Right lobe of liver (tissue), 6 donors: ENCODE measurements around the gene CLCA1. TPM values are rescaled to one million over a fixed set of nuclear protein-coding genes. Genes with fewer than 3 reads are reported as not detected.

Experiments used
- ATAC-seq, 4 donors: fragments of 200-7000 bp; cut with Tn5 transposase; one replicate each; pipeline ENCODE4 v1.9.1; 2020; ENCODE audit warnings: mild to moderate bottlenecking in 4 of 4, moderate library complexity in 4 of 4
- DNase-seq, 3 donors: peaks; one replicate each; pipeline ENCODE4 v3.0.0-alpha.2; 2020
- H3K27ac ChIP-seq, 3 donors: fragments of 200-600 bp; one replicate each; pipeline ENCODE4 v1.8.0; 2022
- H3K27me3 ChIP-seq, 2 donors: fragments of 200-600 bp; one replicate each; pipeline ENCODE4 v1.8.0; 2022
- H3K36me3 ChIP-seq, 4 donors: fragments of 200-600 bp; sonication (generic) in 1 of 4; one replicate each; pipeline versions ENCODE4 v1.5.1 to v1.8.0; 2017 to 2022; ENCODE audit warnings: control low read depth in 1 of 4
- H3K4me1 ChIP-seq, 4 donors: fragments of 200-600 bp; sonication (generic) in 1 of 4; one replicate each; pipeline versions ENCODE4 v1.5.1 to v1.8.0; 2017 to 2022; ENCODE audit warnings: control low read depth in 1 of 4
- H3K4me3 ChIP-seq, 3 donors: fragments of 200-600 bp; one replicate each; pipeline ENCODE4 v1.8.0; 2022
- H3K9me3 ChIP-seq, 4 donors: fragments of 200-600 bp; sonication (generic) in 1 of 4; one replicate each; pipeline versions ENCODE4 v1.5.1 to v1.8.0; 2017 to 2022; ENCODE audit warnings: control low read depth in 1 of 4
- CTCF ChIP-seq, 4 donors: fragments of 200-600 bp in 3 of 4; fragments of 450-650 bp in 1 of 4; IDR thresholded peaks; one replicate each; pipeline versions ENCODE4 v1.5.1 to v1.8.0; 2016 to 2022; ENCODE audit warnings: antibody characterized with exemption in 4 of 4, mild to moderate bottlenecking in 2 of 4
- POLR2A ChIP-seq: fragments of 450-650 bp; IDR thresholded peaks from one replicate; pipeline ENCODE4 v1.6.1; 2017; ENCODE audit warnings: antibody characterized with exemption, mild to moderate bottlenecking
- WGBS: methylation state at CpG from one replicate; pipeline ENCODE4 v1.1.6; 2018; ENCODE audit warnings: low coverage, low lambda C conversion rate; ENCODE audit not compliant: insufficient coverage; ENCODE audit errors: missing lambda C conversion rate; 5-methylcytosine and 5-hydroxymethylcytosine counted together
- intact Hi-C, 2 donors: fragments of 100-400 bp; cut with DNase I; formaldehyde crosslinking; loops; one replicate each; pipeline versions ENCODE4 v1.11.2 to v1.14.1; 2022
- total RNA-seq, 6 experiments: library from RNA; depleted of rRNA in 2 of 6; stranded (reverse); fragments of >200 nt in 2 of 6; fragmentation: NEBNext Ultra II Directional in 3 of 6; extraction: Animal tissue kit (Norgen Biotek cat#: 25700) in 3 of 6; gene quantifications; one replicate each; pipeline versions ENCODE4 v1.1.0 to v1.2.4, GENCODE V29; 2016 to 2023
- donor health status: DM: no; HTN: yes; CAD: no.
- donor health status: DM: no; HTN: no; CAD: no.
- donor health status: DM: no; HTN: no; CAD: no.
- donor health status: DM: no; HTN: yes; CAD: no.
- donor health status: DM: no; HTN: yes; CAD: no.

Gene CLCA1
- total RNA-seq, 6 experiments from 2014 or later: not detected

- H3K4me3 ChIP-seq: no peak overlapping the region
- no peaks in the 10 kb centered on the region for H3K4me1 ChIP-seq
- no peaks in the 10 kb centered on the region for H3K9me3 ChIP-seq
- H3K27ac ChIP-seq: no peak overlapping the region
- intact Hi-C loops: no loop called here
- 39% methylated on average over 1 of the region's 1 CpG for WGBS
- TF ChIP-seq POLR2A (no peak), CTCF (IDR thresholded peaks at IDR 0.05) (no peak)
- ATAC-seq (no peak), DNase-seq (no peak)
- no peaks in the 10 kb centered on the region for H3K27me3 ChIP-seq
- H3K36me3 ChIP-seq: no peaks in the 10 kb centered on the region
These were observed 48.6 kb downstream of the CLCA1 start for GRCh38 chr1:86517336-86517735.

GRCh38 chr1:86520789-86521521, 52.2 kb downstream of the CLCA1 start:
- no peak overlapping the region for H3K27ac ChIP-seq

GRCh38 chr1:86521522-86521891, 52.8 kb downstream of the CLCA1 start:
- 32% methylated on average over 2 of the region's 2 CpGs for WGBS
- no peaks in the 10 kb centered on the region for H3K27me3 ChIP-seq
- no peaks in the 10 kb centered on the region for H3K4me1 ChIP-seq
- TF ChIP-seq CTCF (IDR thresholded peaks at IDR 0.05): no peak
- no peak for TF ChIP-seq POLR2A
- no peaks in the 10 kb centered on the region for H3K9me3 ChIP-seq
- no peak for ATAC-seq
- no peak overlapping the region for H3K27ac ChIP-seq
- no peak overlapping the region for H3K4me3 ChIP-seq
- H3K36me3 ChIP-seq: no peaks in the 10 kb centered on the region
- no peak for DNase-seq
- intact Hi-C loops: no loop called here

More at GRCh38 chr1:86520789-86521521, 52.2 kb downstream of the CLCA1 start:
- WGBS: 43% methylated on average over 4 of the region's 4 CpGs
- no peak for DNase-seq
- H3K4me1 ChIP-seq: no peaks in the 10 kb centered on the region
- H3K36me3 ChIP-seq: no peaks in the 10 kb centered on the region
- no peak for ATAC-seq
- intact Hi-C loops: no loop called here
- H3K4me3 ChIP-seq: no peak overlapping the region
- no peaks in the 10 kb centered on the region for H3K27me3 ChIP-seq
- TF ChIP-seq CTCF (IDR thresholded peaks at IDR 0.05) (no peak), POLR2A (no peak)
- no peaks in the 10 kb centered on the region for H3K9me3 ChIP-seq

GRCh38 chr1:86522240-86522639, 53.5 kb downstream of the CLCA1 start:
- no peaks in the 10 kb centered on the region for H3K36me3 ChIP-seq
- intact Hi-C loops: no loop called here
- no peaks in the 10 kb centered on the region for H3K4me1 ChIP-seq
- no peak for TF ChIP-seq POLR2A
- TF ChIP-seq CTCF (IDR thresholded peaks at IDR 0.05): no peak
- ATAC-seq: no peak
- WGBS: 39% methylated on average over 3 of the region's 3 CpGs
- no peak for DNase-seq
- H3K4me3 ChIP-seq: no peak overlapping the region
- H3K27me3 ChIP-seq: no peaks in the 10 kb centered on the region
- H3K27ac ChIP-seq: no peak overlapping the region
- no peaks in the 10 kb centered on the region for H3K9me3 ChIP-seq
